ENCODE measurements around the gene ZFAND5. TPM values are rescaled to one million over a fixed set of nuclear protein-coding genes. Genes with fewer than 3 reads are reported as not detected.
A peak's percentile ranks its signal among the peaks of the same experiment; 100 is the strongest.

The ZFAND5 gene
- total RNA-seq, 4 donors from 2014 or later: 124 to 488 (median 288) TPM

GRCh38 chr9:72363908-72364678 is 915 bp downstream of the ZFAND5 start:
- Histone ChIP-seq H3K4me3 (peak overlapping the region; percentile 78 to 90), H3K36me3 (peaks cover 3 to 18% of the 10 kb centered on the region in 2 donors), H3K4me1 (peaks cover 9 to 41% (median 20%) of the 10 kb centered on the region in 3 donors), H3K27me3 (no peaks in the 10 kb centered on the region), H3K27ac (peak overlapping the region; percentile 98 to 100 (median 99)), H3K9me3 (no peaks in the 10 kb centered on the region)
- ATAC-seq: peak; percentile 4
- no peak for TF ChIP-seq EP300 (IDR thresholded peaks at IDR 0.05)
- no peak for TF ChIP-seq POLR2A (IDR thresholded peaks at IDR 0.05)
- TF ChIP-seq, protein P1, sequence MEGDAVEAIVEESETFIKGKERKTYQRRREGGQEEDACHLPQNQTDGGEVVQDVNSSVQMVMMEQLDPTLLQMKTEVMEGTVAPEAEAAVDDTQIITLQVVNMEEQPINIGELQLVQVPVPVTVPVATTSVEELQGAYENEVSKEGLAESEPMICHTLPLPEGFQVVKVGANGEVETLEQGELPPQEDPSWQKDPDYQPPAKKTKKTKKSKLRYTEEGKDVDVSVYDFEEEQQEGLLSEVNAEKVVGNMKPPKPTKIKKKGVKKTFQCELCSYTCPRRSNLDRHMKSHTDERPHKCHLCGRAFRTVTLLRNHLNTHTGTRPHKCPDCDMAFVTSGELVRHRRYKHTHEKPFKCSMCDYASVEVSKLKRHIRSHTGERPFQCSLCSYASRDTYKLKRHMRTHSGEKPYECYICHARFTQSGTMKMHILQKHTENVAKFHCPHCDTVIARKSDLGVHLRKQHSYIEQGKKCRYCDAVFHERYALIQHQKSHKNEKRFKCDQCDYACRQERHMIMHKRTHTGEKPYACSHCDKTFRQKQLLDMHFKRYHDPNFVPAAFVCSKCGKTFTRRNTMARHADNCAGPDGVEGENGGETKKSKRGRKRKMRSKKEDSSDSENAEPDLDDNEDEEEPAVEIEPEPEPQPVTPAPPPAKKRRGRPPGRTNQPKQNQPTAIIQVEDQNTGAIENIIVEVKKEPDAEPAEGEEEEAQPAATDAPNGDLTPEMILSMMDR (IDR thresholded peaks at IDR 0.05): no peak
- peak; percentile 62 for TF ChIP-seq POLR2AphosphoS5 (IDR thresholded peaks at IDR 0.05)
- 0% methylated on average over 12 to 17 of the region's 73 CpGs for whole genome bisulfite sequencing, 2 donors (ENCODE audit: low coverage in 1 of 2)

DNA sequence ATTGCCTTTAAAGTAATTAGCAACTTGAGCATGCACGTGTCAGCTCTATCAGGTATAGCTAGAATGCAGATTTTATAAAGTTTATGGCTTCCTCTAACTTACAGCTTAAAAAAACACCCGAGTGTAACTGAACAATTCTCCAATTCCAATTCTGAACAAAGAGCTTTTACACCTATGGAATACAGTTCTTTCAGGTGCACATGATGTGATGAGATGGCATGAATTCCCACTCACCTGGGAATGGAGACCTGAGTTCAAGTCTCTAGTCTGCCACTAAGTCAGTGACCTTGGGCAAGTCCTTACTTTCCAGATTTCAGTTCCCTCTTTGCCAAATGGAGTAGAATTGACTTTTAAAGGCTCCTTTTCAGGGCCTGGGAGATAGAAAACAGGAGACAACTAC is 1.8 kb downstream of the ZFAND5 start:
- peak overlapping the region; percentile 98 to 100 (median 99) for H3K27ac ChIP-seq
- ATAC-seq: no peak
- peaks cover 17 to 50% (median 29%) of the 10 kb centered on the region in 3 donors for H3K4me1 ChIP-seq
- 0 to 3% methylated on average over 2 of the region's 2 CpGs for WGBS, 2 donors (ENCODE audit: low coverage in 1 of 2)
- peak overlapping the region; percentile 78 to 90 for H3K4me3 ChIP-seq
- peaks cover 3 to 26% of the 10 kb centered on the region in 2 donors for H3K36me3 ChIP-seq
- TF ChIP-seq POLR2A (IDR thresholded peaks at IDR 0.05): no peak
- TF ChIP-seq POLR2AphosphoS5 (IDR thresholded peaks at IDR 0.05): no peak
- TF ChIP-seq, protein P1 (IDR thresholded peaks at IDR 0.05): no peak
- no peaks in the 10 kb centered on the region for H3K27me3 ChIP-seq
- H3K9me3 ChIP-seq: no peaks in the 10 kb centered on the region

DNA sequence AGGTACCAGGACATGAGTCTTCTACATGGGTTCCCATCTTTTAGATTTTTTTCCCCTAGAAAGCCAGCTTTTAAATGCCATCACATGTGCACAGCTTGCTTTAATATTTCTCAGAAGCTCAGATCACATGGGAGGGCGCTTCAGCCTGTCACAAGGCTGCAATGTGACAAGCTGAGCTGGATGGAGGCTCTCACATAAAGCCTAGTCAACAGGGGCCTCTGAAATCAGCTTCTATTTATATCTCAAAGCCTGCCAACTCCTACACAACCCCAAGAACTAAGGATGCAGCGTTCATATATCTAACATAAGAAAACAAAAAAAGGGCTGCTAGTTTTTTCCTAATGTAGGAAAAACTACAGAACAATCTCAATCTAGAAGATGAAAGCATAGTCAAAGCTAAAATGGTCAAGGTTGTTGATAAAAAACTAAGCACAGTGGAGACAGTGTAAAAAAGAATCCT is 2.3 kb downstream of the ZFAND5 start:
- H3K4me1 ChIP-seq: peaks cover 18 to 55% (median 34%) of the 10 kb centered on the region in 3 donors
- no peaks in the 10 kb centered on the region for H3K9me3 ChIP-seq
- peak overlapping the region; percentile 98 to 100 (median 99) for H3K27ac ChIP-seq
- peak overlapping the region; percentile 78 to 90 for H3K4me3 ChIP-seq
- no peaks in the 10 kb centered on the region for H3K27me3 ChIP-seq
- TF ChIP-seq POLR2A (IDR thresholded peaks at IDR 0.05) (peak in 1 of 2 donors; percentile 40), EP300 (IDR thresholded peaks at IDR 0.05) (no peak), POLR2AphosphoS5 (IDR thresholded peaks at IDR 0.05) (peak; percentile 70)
- 0% methylated on average over 1 to 2 of the region's 2 CpGs for WGBS, 2 donors (ENCODE audit: low coverage in 1 of 2)
- peaks cover 7 to 31% of the 10 kb centered on the region in 2 donors for H3K36me3 ChIP-seq
- peak; percentile 2 for ATAC-seq

DNA sequence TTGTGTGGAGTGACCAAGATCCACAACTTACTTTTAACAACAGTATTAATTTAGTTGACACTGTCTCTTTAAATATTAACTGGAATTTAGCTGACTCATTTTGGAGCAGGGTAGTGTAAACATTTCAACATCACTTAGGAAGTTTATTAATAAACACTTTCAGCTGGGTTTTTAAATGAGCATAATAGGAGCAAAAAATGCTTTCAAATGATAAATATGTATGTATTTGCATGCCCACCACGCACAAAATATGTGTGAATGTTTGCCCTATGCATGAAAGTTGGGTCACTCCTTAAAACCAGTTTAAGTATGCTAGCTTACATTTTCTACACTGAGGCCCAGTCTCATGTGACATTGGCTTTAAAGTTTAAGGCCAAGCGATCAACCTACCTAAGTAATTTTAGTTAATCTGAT is 2.9 kb downstream of the ZFAND5 start:
- H3K4me1 ChIP-seq: peaks cover 19 to 56% (median 40%) of the 10 kb centered on the region in 3 donors
- peak overlapping the region; percentile 78 to 90 for H3K4me3 ChIP-seq
- no peaks in the 10 kb centered on the region for H3K9me3 ChIP-seq
- H3K27ac ChIP-seq: peak overlapping the region; percentile 98 to 100 (median 99)
- WGBS, 2 donors (ENCODE audit: low coverage in 1 of 2): 0% methylated on average over 2 of the region's 2 CpGs
- no peaks in the 10 kb centered on the region for H3K27me3 ChIP-seq
- no peak for ATAC-seq
- no peak for TF ChIP-seq POLR2A (IDR thresholded peaks at IDR 0.05)
- TF ChIP-seq, protein P1 (IDR thresholded peaks at IDR 0.05): no peak
- peak; percentile 80 for TF ChIP-seq POLR2AphosphoS5 (IDR thresholded peaks at IDR 0.05)
- H3K36me3 ChIP-seq: peaks cover 7 to 36% of the 10 kb centered on the region in 2 donors

DNA sequence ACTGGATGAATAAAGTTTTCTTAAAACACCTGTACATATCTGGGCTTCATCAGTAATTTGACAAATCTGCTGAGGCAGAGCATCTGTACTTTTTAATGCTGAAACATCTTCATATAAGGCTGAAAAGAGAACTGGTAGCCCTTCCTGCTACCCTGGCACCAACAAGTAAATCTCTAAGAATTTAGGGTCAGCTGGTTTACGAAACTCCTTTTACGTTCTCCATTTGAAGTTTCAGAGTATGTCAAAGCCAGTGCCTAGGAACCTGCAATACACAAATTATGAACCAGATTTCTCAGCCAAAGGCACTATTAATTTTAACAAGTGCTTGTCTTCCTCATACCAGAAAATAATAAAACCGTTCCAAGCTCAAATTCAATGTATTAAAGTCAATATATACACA is 3.8 kb downstream of the ZFAND5 start:
- H3K36me3 ChIP-seq: peaks cover 7 to 45% of the 10 kb centered on the region in 2 donors
- WGBS, 2 donors (ENCODE audit: low coverage in 1 of 2): 4 to 10% methylated on average over 3 of the region's 3 CpGs
- TF ChIP-seq POLR2AphosphoS5 (IDR thresholded peaks at IDR 0.05) (peak; percentile 43), EP300 (IDR thresholded peaks at IDR 0.05) (no peak)
- H3K27ac ChIP-seq: peak overlapping the region; percentile 98 to 100 (median 99)
- H3K9me3 ChIP-seq: no peaks in the 10 kb centered on the region
- H3K27me3 ChIP-seq: no peaks in the 10 kb centered on the region
- peaks cover 22 to 56% (median 41%) of the 10 kb centered on the region in 3 donors for H3K4me1 ChIP-seq
- H3K4me3 ChIP-seq: peak overlapping the region; percentile 78 to 90
- no peak for ATAC-seq
